GM21825 (cell line): ENCODE measurements around the gene CLCN7.
"Not testable (repeated sequence)": the region's sequence is repeated elsewhere in the genome, so short reads cannot be mapped to it uniquely, and the experiment has no call there.

ENCODE experiments used
- ATAC-seq: cut with Tn5 transposase; IDR thresholded peaks from one replicate; pipeline ENCODE4 v1.9.1; 2021; ENCODE audit warnings: mild to moderate bottlenecking, moderate library complexity; ENCODE audit not compliant: unreplicated experiment

Gene CLCN7

GRCh38 chr16:1447965-1448364, 26.9 kb downstream of the CLCN7 start:
- ATAC-seq = no peak

GRCh38 chr16:1446296-1447080, 28.3 kb downstream of the CLCN7 start:
- ATAC-seq = no peak

GRCh38 chr16:1445518-1446203, 29.2 kb downstream of the CLCN7 start:
- no peak for ATAC-seq

- no peak for ATAC-seq
These were observed 29.9 kb downstream of the CLCN7 start for GRCh38 chr16:1444730-1445517.

- ATAC-seq = no peak
These were observed 30.7 kb downstream of the CLCN7 start, which contains the start of gene CCDC154 for GRCh38 chr16:1443980-1444729. Gene CCDC154 (minus strand): TSS chr16:1444556. CDS start chr16:1444322, 234 bp downstream.

GRCh38 chr16:1443403-1443973, 31.3 kb downstream of the CLCN7 start:
- no peak for ATAC-seq

GRCh38 chr16:1442697-1443096, 32.1 kb downstream of the CLCN7 start:
- ATAC-seq = no peak

GRCh38 chr16:1441391-1441829, 33.4 kb downstream of the CLCN7 start:
- ATAC-seq = no peak

- not testable (repeated sequence) for ATAC-seq
These were observed 35.1 kb downstream of the CLCN7 start for GRCh38 chr16:1439699-1440074.

- no peak for ATAC-seq
These were observed 35.6 kb downstream of the CLCN7 start for GRCh38 chr16:1439058-1439698.

- no peak for ATAC-seq
These were observed 36.4 kb downstream of the CLCN7 start for GRCh38 chr16:1438229-1439057.

- ATAC-seq = no peak
These were observed 37.2 kb downstream of the CLCN7 start for GRCh38 chr16:1437606-1438005.

GRCh38 chr16:1436731-1437355, 38.0 kb downstream of the CLCN7 start:
- ATAC-seq = no peak

GRCh38 chr16:1435921-1436697, 38.7 kb downstream of the CLCN7 start:
- no peak for ATAC-seq

GRCh38 chr16:1434644-1435592, 39.9 kb downstream of the CLCN7 start:
- ATAC-seq = no peak

- no peak for ATAC-seq
These were observed 41.1 kb downstream of the CLCN7 start for GRCh38 chr16:1433756-1434155.

- ATAC-seq = no peak
These were observed 41.6 kb downstream of the CLCN7 start for GRCh38 chr16:1433263-1433560.
